Measurements from ENCODE around the gene CYSRT1.
"Not testable (repeated sequence)": the region's sequence is repeated elsewhere in the genome, so short reads cannot be mapped to it uniquely, and the experiment has no call there.

The CYSRT1 gene

GRCh38 chr9:137232510-137232909, 7.5 kb downstream of the CYSRT1 start:
- no peaks in the 10 kb centered on the region for H3K9me3 Mint-ChIP-seq (ENCODE audit: low read depth)
- peaks cover 2% of the 10 kb centered on the region for H3K27me3 Mint-ChIP-seq
- no peaks in the 10 kb centered on the region for H3K36me3 Mint-ChIP-seq
- H3K4me3 Mint-ChIP-seq, result no peak overlapping the region
- peaks cover 4% of the 10 kb centered on the region for H3K4me1 Mint-ChIP-seq (ENCODE audit: low read depth)
- H3K27ac Mint-ChIP-seq, result no peak overlapping the region

GRCh38 chr9:137233143-137233980, 8.4 kb downstream of the CYSRT1 start:
- no peaks in the 10 kb centered on the region for H3K9me3 Mint-ChIP-seq (ENCODE audit: low read depth)
- peaks cover 2% of the 10 kb centered on the region for H3K4me1 Mint-ChIP-seq (ENCODE audit: low read depth)
- no peaks in the 10 kb centered on the region for H3K27me3 Mint-ChIP-seq
- H3K4me3 Mint-ChIP-seq, result no peak overlapping the region
- H3K36me3 Mint-ChIP-seq, result no peaks in the 10 kb centered on the region
- H3K27ac Mint-ChIP-seq, result no peak overlapping the region

DNA sequence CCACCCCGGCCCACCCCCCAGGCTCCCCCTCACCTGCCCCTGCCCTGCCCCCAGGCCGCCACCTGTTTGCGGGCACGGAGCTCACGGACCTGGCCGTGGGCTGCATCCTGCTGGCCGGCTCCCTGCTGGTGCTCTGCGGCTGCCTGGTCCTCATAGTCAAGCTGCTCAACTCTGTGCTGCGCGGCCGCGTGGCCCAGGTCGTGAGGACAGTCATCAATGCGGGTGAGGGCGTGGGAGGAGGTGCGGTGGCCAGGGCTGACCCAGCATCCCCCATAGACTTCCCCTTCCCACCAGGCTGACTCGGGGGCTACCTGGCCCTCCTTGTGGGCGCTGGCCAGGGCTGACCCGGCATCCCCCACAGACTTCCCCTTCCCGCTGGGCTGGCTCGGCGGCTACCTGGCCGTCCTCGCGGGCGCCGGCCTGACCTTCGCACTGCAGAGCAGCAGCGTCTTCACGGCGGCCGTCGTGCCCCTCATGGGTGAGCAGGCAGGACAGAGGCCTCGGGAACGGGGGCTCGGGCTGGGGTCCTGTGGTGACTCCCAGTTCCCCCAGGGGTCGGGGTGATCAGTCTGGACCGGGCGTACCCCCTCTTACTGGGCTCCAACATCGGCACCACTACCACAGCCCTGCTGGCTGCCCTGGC, 9.2 kb downstream of the CYSRT1 start:
- peaks cover 8% of the 10 kb centered on the region for H3K4me1 Mint-ChIP-seq (ENCODE audit: low read depth)
- no peak overlapping the region for H3K27ac Mint-ChIP-seq
- no peaks in the 10 kb centered on the region for H3K27me3 Mint-ChIP-seq
- H3K4me3 Mint-ChIP-seq, result no peak overlapping the region
- no peaks in the 10 kb centered on the region for H3K9me3 Mint-ChIP-seq (ENCODE audit: low read depth)
- H3K36me3 Mint-ChIP-seq, result no peaks in the 10 kb centered on the region

DNA sequence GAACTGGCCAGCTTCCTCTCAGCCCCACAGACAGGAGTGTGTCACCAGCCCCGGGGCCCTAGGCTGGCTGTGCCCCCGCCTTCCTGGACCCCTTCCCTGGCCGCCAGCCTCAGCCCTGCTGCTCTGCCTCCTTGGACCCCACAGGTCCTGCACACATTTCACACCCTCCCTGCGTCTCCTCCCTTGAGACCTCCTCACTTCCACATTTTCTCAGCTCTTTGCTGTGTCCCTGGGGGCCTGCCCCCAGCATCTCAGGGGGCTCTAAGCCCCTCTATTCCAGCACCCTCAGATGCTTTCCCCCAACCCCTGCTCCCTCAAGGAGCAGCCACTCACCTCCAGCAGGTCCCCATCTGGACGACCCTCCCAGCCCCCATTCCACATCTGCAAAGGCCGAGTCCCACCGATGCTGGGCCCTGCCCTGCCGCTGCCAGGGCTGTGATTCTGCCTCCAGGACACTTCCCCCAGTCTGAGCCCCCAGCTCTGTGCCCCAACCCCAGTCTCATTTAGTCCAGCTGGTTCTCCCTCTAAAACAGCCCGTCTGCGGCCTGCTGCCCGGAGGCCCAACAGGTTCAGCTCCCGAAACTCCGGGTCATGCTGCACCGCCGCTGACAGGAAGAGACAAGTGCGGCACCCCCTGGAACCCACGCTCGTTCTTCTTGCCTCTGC, 9.9 kb downstream of the CYSRT1 start:
- H3K4me3 Mint-ChIP-seq, result no peak overlapping the region
- no peaks in the 10 kb centered on the region for H3K36me3 Mint-ChIP-seq
- no peaks in the 10 kb centered on the region for H3K9me3 Mint-ChIP-seq (ENCODE audit: low read depth)
- peaks cover 8% of the 10 kb centered on the region for H3K4me1 Mint-ChIP-seq (ENCODE audit: low read depth)
- no peak overlapping the region for H3K27ac Mint-ChIP-seq
- no peaks in the 10 kb centered on the region for H3K27me3 Mint-ChIP-seq

GRCh38 chr9:137235424-137236237, 10.7 kb downstream of the CYSRT1 start:
- H3K4me1 Mint-ChIP-seq (ENCODE audit: low read depth), result peaks cover 8% of the 10 kb centered on the region
- H3K36me3 Mint-ChIP-seq, result no peaks in the 10 kb centered on the region
- no peak overlapping the region for H3K27ac Mint-ChIP-seq
- no peaks in the 10 kb centered on the region for H3K9me3 Mint-ChIP-seq (ENCODE audit: low read depth)
- H3K27me3 Mint-ChIP-seq, result no peaks in the 10 kb centered on the region
- no peak overlapping the region for H3K4me3 Mint-ChIP-seq

DNA sequence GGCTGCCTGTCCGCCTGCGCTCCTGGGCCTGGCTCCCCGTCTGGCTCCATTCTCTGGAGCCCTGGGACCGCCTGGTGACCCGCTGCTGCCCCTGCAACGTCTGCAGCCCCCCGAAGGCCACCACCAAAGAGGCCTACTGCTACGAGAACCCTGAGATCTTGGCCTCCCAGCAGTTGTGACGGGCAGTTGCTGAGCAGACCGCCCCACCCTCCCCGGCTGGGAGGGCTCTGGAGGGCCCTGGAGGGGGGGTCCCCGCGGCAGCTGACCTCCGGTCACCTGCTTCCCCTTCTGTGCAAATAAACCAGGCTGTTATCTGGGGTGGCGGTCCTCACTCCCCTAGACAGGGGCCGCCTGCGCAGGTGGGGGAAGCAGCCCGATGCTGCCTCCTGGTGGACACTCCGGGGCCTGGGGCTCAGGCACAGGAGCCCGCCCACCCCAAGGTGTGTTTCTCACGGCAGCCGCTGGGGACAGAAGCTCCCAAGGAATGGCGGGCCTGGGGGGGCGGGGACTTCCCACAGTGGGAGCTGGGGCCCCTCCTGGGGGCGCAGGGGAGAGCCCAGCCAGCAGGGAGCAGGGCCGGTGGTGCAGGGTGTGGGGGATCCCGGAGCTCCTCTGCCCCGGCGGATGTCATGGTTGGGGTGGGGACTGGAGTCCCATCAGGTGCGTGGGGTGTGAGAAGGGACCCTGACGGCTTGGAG, 11.4 kb downstream of the CYSRT1 start:
- Mint-ChIP-seq H3K9me3 (ENCODE audit: low read depth) (no peaks in the 10 kb centered on the region), H3K4me3 (no peak overlapping the region), H3K27me3 (no peaks in the 10 kb centered on the region), H3K4me1 (ENCODE audit: low read depth) (peaks cover 10% of the 10 kb centered on the region), H3K36me3 (no peaks in the 10 kb centered on the region), H3K27ac (no peak overlapping the region)

GRCh38 chr9:137236936-137237421, 12.0 kb downstream of the CYSRT1 start:
- H3K4me3 Mint-ChIP-seq, result no peak overlapping the region
- H3K36me3 Mint-ChIP-seq, result no peaks in the 10 kb centered on the region
- no peak overlapping the region for H3K27ac Mint-ChIP-seq
- no peaks in the 10 kb centered on the region for H3K27me3 Mint-ChIP-seq
- H3K4me1 Mint-ChIP-seq (ENCODE audit: low read depth), result peaks cover 10% of the 10 kb centered on the region
- H3K9me3 Mint-ChIP-seq (ENCODE audit: low read depth), result no peaks in the 10 kb centered on the region

DNA sequence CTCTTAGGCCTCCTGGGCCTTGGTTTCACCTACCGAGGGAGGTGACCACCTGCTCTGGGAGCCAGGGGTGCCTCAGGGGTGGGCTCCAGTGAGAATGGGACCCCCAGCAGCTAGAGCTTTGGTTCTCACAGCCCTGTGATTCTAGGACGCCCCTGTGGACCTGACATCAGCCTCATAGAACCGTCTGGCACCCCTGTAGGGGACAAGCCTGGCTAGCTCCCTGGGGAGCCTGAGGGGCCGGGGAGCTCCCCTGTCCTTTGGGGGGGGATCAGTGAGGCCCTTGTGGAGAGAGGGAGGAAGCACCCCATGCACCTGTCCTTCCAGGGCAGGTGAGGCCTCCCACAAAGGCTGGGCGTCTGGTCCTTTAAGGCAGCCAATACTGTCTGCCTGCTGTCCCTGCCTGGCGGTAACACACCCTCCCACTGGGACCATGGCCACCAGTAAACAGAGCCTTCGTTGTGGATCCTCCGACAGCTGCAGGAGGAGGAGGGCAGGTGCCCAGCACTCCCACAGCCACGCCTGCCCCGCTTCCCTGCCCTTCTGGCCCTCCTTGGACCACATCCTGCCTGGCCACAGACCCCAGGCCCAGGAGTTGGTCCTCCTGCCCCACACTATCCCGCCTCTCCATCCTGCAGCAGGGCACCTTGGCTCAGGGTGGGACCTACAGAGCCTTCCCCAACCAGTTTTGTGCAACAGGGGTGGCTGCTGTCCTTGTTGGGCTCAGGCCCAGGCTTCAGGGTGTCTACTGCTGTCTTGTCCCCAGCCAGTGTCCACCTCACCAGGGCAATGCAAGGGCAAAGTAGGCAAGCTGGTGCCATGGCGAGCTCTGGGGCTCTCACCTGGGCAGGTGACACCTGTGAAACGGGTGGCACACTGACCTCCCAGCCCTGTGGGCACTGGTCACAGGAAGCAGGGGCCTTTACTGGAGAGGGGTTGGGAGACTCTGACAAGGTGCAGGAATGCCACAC, 13.1 kb downstream of the CYSRT1 start:
- H3K4me3 Mint-ChIP-seq, result no peak overlapping the region
- H3K9me3 Mint-ChIP-seq (ENCODE audit: low read depth), result no peaks in the 10 kb centered on the region
- H3K36me3 Mint-ChIP-seq, result peaks cover 4% of the 10 kb centered on the region
- H3K4me1 Mint-ChIP-seq (ENCODE audit: low read depth), result peaks cover 20% of the 10 kb centered on the region
- no peak overlapping the region for H3K27ac Mint-ChIP-seq
- H3K27me3 Mint-ChIP-seq, result no peaks in the 10 kb centered on the region

DNA sequence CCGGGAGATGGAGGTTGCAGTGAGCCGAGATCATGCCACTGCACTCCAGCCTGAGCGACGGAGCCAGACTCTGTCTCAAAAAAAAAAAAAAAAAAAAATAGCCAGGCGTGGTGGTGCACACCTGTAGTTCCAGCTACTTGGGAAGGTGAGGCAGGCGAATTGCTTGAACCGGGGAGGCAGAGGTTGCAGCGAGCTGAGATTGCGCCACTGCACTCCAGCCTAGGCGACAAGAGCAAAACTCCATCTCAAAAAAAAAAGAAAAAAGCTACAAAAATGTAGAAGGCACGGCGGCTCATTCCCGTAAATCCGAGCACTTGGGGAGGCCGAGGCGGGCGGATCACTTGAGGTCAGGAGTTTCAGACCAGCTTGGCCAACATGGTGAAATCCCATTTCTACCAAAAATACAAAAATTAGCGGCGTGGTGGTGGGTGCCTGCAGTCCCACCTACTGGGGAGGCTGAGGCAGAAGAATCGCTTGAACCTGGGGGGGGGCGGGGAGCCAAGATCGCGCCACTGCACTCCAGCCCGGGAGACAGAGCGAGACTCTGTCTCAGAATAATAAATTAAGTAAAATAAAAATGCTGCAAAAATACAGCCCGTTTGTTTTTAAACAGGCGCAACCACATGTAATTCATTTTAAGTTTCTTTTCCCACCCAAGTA, 14.7 kb downstream of the CYSRT1 start:
- not testable (repeated sequence) for H3K36me3 Mint-ChIP-seq; H3K9me3 Mint-ChIP-seq (ENCODE audit: low read depth); H3K27me3 Mint-ChIP-seq
- peak overlapping the region; percentile 54 for H3K27ac Mint-ChIP-seq
- peak overlapping the region; percentile 80 for H3K4me3 Mint-ChIP-seq
- H3K4me1 Mint-ChIP-seq (ENCODE audit: low read depth), result peaks cover 20% of the 10 kb centered on the region

DNA sequence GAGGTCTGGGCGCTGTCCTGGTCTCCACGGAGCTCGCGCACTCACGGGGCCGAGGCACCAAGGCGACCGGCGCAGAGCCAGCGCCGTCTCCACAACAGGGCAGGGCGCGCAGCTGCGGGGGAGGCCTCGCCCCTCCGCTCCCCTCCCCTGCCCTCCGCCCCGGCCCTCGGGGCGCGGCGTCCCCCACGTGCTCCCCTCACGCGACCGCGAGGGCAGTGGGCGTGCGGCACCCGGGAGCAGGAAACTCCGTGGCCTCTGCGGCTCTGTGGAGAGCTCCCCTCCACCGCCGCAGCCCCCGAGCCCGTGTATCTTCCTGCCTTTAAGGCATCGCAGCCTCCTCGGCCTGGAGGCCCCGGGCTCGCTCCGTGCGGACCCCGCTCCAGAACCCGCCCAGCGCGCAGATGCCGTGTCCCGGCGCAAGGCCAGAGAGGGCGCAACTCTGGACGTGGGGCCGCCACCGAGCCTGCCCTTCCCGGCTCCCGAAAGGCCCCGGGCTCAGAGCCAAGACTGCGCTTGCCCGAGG, 15.4 kb downstream of the CYSRT1 start:
- peaks cover 4% of the 10 kb centered on the region for H3K36me3 Mint-ChIP-seq
- H3K4me1 Mint-ChIP-seq (ENCODE audit: low read depth), result peaks cover 20% of the 10 kb centered on the region
- H3K27me3 Mint-ChIP-seq, result no peaks in the 10 kb centered on the region
- no peak overlapping the region for H3K27ac Mint-ChIP-seq
- H3K4me3 Mint-ChIP-seq, result peak overlapping the region; percentile 80
- H3K9me3 Mint-ChIP-seq (ENCODE audit: low read depth), result no peaks in the 10 kb centered on the region

- no peaks in the 10 kb centered on the region for H3K9me3 Mint-ChIP-seq (ENCODE audit: low read depth)
- H3K36me3 Mint-ChIP-seq, result peaks cover 4% of the 10 kb centered on the region
- peaks cover 20% of the 10 kb centered on the region for H3K4me1 Mint-ChIP-seq (ENCODE audit: low read depth)
- peak within 1 kb of the TSS; percentile 87 for H3K27ac Mint-ChIP-seq
- H3K27me3 Mint-ChIP-seq, result no peaks in the 10 kb centered on the region
- peak within 1 kb of the TSS; percentile 93 for H3K4me3 Mint-ChIP-seq
These were observed 16.0 kb downstream of the CYSRT1 start, which contains the start of gene TUBB4B for GRCh38 chr9:137240841-137241489. TUBB4B (plus strand) TSS chr9:137241287; CDS start chr9:137241361, 74 bp downstream.

DNA sequence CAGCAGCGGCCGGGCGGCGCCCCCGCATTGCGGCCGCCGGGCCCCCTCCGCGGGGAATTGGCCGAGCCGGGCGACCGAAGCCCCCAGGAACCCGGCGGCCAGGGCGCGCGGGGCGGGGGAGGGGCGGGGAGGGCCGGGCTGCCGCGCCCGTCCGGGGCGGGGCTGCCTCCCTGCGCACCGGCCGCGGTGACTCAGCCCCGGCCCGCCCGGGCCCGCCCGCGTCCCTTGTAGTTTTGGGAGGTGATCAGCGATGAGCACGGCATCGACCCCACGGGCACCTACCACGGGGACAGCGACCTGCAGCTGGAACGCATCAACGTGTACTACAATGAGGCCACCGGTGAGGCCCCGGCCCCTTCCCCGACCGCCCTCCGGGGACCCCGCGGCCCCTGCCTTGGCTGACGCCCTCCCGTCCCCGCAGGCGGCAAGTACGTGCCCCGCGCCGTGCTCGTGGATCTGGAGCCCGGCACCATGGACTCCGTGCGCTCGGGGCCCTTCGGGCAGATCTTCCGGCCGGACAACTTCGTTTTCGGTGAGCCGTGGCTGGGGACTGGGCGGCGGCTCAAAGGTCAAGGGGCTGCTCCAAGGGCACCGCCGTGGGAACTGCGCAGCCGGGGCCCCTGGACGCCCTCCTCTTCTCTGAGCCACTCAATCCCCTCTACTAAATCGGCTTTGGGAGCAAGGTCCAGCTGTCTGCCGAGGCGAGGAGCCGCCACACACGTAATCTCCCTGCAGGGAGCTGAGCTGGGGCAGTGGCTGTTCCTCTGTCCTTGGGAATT, 16.7 kb downstream of the CYSRT1 start:
- Mint-ChIP-seq H3K4me1 (ENCODE audit: low read depth) (peaks cover 20% of the 10 kb centered on the region), H3K36me3 (peaks cover 4% of the 10 kb centered on the region), H3K27me3 (no peaks in the 10 kb centered on the region), H3K4me3 (peak overlapping the region; percentile 93), H3K9me3 (ENCODE audit: low read depth) (no peaks in the 10 kb centered on the region), H3K27ac (no peak overlapping the region)
